Measurements from ENCODE around the gene DTYMK.

Gene DTYMK

DNA sequence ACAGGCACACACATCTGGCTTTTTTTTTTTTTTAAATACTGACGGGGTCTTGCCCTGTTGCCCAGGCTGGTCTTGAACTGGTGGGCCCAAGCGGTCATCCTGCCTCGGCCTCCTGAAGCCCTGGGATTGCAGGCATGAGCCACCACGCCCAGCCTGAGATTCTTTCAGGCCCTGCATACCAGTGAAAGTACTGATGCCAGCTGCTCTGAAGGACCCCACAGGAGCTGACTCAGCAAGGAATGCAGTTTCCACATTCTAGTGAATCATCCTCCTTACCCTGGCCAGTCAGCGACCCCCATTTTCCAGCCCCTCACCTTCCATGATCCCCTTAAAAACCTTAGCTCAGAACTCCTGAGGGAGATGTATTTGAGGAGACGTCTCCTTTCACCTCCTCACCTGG is 5.8 kb upstream of the DTYMK start:
- peaks cover 19% of the 10 kb centered on the region for H3K4me1 Mint-ChIP-seq
- H3K27me3 Mint-ChIP-seq = no peaks in the 10 kb centered on the region
- H3K36me3 Mint-ChIP-seq = peaks cover 17% of the 10 kb centered on the region
- DNase-seq = no peak
- CTCF ChIA-PET = no interaction called here
- H3K27ac Mint-ChIP-seq = no peak overlapping the region
- no peaks in the 10 kb centered on the region for H3K9me3 Mint-ChIP-seq
- no peak overlapping the region for H3K4me3 Mint-ChIP-seq

DNA sequence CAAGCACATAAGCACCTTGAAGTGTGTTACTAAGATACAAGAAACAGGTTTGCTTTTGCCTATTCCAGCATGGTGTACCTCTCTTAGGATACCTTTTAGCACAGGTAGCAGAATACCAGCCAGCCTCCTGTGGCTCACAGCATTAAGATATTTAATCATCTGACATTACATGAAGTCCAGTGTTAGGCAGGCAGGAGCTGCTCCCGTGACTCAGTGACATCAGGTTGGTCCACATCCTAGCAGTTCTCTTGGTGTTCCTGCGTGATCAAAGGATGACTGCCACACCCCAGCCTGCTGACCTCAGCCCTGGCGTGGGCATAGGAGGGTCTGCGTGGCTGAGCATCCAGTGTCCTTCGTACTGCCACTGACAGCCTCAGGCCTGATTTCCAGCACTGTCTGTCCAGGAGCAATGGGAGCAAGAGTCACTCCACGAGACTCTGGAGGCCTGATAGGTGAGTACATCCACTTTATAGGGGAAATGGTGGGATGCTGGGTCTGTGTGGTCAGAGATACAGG is 3.6 kb upstream of the DTYMK start:
- H3K27ac Mint-ChIP-seq = no peak overlapping the region
- no peak for DNase-seq
- no peaks in the 10 kb centered on the region for H3K27me3 Mint-ChIP-seq
- peaks cover 29% of the 10 kb centered on the region for H3K4me1 Mint-ChIP-seq
- CTCF ChIA-PET = interaction anchor here (1.1 kb wide), 1 partner anchor 43 kb away, joined by 3 read pairs; no protein-coding TSS in a partner anchor
- no peak overlapping the region for H3K4me3 Mint-ChIP-seq
- peaks cover 11% of the 10 kb centered on the region for H3K36me3 Mint-ChIP-seq
- no peaks in the 10 kb centered on the region for H3K9me3 Mint-ChIP-seq

DNA sequence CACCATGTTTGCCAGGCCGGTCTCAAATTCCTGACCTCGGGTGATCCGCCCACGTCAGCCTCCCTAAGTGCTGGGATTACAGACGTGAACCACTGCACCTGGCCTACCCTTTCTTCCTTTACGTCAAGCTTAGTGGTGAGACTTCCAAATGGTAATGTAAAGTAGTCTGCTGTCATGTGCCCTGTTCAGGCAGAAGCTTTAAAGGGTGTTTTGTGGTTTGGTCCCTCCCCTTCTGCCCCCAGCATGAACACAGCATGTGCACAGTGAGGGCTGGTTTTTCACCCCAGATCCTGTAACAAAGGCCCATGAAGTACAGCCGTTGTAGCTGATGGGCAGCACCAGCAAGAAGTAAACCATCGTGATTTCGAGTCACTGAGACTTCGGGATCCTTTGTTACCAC is 2.7 kb upstream of the DTYMK start:
- DNase-seq = peak; percentile 44
- Mint-ChIP-seq H3K4me3 (peak overlapping the region; percentile 43), H3K9me3 (no peaks in the 10 kb centered on the region), H3K4me1 (peaks cover 34% of the 10 kb centered on the region), H3K36me3 (peaks cover 14% of the 10 kb centered on the region), H3K27ac (peak overlapping the region; percentile 70), H3K27me3 (no peaks in the 10 kb centered on the region)
- CTCF ChIA-PET = interaction anchor here (1.8 kb wide), 1 partner anchor 190 kb away, joined by 5 read pairs; no protein-coding TSS in a partner anchor

DNA sequence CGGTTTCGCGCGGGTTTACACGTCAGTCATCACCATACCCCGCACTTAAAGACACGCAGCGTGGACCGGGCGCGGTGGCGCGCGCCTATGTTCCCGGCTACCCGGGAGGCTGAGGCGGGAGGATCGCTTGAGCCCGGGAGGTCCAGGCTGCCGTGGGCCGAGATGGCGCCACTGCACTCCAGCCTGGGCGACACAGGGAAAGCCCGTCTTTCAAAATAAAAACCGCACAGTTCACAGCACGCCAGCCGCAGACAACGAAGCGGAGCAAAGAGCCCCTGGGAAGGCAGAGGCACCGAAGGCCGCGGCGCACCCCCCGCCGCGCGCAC is 328 bp downstream of the DTYMK start:
- H3K27ac Mint-ChIP-seq = peak overlapping the region; percentile 81
- H3K4me1 Mint-ChIP-seq = peaks cover 42% of the 10 kb centered on the region
- no peaks in the 10 kb centered on the region for H3K27me3 Mint-ChIP-seq
- CTCF ChIA-PET = interaction anchor here (1.0 to 1.3 kb wide), 2 partner anchors 48 to 193 kb away, joined by 3 read pairs; partner anchors contain the start of gene D2HGDH
- DNase-seq = no peak
- peaks cover 26% of the 10 kb centered on the region for H3K36me3 Mint-ChIP-seq
- no peaks in the 10 kb centered on the region for H3K9me3 Mint-ChIP-seq
- peak overlapping the region; percentile 81 for H3K4me3 Mint-ChIP-seq

DNA sequence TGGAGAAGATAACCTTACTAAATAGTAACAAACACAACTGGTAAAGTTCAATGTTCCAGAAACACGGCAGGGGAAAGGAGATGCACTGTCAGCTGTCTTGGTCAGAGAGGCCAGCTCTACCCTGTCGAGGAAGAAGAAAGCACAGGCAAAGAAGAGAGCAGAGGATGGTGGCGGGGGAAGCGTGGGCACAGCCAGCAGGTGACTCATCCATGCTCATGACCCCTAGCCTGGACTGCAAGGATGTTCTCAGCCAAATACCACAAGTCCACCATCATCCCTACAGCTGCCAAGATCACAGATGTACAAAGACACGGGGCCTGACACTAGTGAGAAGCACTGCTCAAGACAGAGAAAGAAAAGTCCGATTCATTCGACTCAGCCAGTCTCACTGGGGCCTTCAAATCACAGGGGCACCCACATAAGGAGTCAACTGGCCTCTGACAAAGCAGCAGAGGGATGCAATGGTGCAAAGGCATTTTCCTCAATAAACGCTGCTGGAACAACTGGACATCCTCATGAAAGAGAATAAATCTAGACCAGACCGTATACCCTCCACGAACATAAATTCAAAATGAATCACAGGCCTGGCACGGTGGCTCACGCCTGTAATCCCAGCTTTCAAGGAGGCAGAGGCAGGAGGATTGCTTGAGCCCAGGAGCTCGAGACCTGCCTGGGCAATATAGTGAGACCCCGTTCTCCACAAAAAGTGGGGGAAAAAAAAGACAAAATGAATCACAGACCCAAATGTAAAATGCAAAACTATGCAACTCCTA is 5.6 kb downstream of the DTYMK start:
- no peak for DNase-seq
- Mint-ChIP-seq H3K36me3 (peaks cover 46% of the 10 kb centered on the region), H3K27me3 (no peaks in the 10 kb centered on the region), H3K4me3 (no peak overlapping the region), H3K4me1 (peaks cover 22% of the 10 kb centered on the region), H3K27ac (no peak overlapping the region), H3K9me3 (no peaks in the 10 kb centered on the region)
- CTCF ChIA-PET = no interaction called here

DNA sequence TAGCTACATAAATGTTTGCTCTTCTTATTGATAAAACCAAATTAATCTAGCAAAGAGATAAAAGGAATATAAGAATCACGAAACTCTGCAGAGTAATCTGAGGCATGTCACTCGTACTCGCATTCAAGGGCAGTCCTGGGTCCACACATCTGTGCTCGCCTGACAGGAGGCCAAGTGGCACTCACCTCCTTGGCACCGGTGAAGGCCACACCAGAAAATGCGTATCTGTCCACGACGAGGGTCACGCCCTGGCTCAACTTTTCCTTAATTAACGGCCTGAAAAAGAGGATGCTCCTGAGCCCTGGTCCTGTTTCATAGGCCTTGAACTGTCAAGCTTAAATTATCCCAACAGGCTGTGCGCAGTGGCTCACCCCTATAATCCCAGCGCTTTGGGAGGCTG is 6.6 kb downstream of the DTYMK start:
- peaks cover 53% of the 10 kb centered on the region for H3K36me3 Mint-ChIP-seq
- H3K4me1 Mint-ChIP-seq = peaks cover 14% of the 10 kb centered on the region
- no peaks in the 10 kb centered on the region for H3K27me3 Mint-ChIP-seq
- H3K9me3 Mint-ChIP-seq = no peaks in the 10 kb centered on the region
- CTCF ChIA-PET = no interaction called here
- H3K4me3 Mint-ChIP-seq = no peak overlapping the region
- H3K27ac Mint-ChIP-seq = no peak overlapping the region
- DNase-seq = no peak

DNA sequence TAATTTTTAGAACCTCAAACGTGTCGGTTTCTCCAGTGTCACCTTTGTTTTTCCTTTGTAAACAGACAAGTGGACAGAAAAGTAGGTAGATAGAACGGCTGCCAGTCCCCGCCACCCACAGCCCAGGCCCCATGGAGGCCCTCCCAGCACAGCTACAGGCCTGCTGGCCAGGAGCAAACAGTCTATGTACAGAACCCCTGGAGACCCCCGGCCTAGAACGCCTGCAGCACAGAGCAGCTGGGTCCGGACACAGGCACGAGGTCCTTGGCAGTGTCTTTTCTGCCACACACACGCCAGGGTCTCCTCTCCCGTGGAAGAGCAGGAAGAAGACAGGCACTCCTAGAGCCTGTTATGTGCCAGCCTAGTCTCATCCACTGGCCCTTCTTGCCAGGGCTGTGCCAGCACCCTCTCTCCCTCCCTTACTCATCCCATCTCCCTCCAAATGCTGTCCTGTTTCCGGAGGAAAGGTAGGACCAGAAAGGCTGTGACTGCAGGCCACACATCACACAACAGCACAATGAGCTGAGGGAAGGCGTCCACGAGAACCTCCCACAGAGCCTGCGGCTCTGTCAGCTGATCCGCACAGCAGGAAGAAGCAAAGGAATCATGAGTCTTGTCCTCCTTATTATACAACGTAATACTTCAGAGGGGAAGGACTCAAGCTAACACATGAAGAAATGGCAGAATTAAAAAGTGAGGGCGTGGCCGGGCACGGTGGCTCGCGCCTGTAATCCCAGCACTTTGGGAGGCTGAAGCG is 7.7 kb downstream of the DTYMK start:
- Mint-ChIP-seq H3K27me3 (no peaks in the 10 kb centered on the region), H3K4me3 (no peak overlapping the region), H3K27ac (no peak overlapping the region), H3K9me3 (no peaks in the 10 kb centered on the region), H3K4me1 (peaks cover 6% of the 10 kb centered on the region), H3K36me3 (peaks cover 50% of the 10 kb centered on the region)
- CTCF ChIA-PET = no interaction called here
- DNase-seq = no peak

DNA sequence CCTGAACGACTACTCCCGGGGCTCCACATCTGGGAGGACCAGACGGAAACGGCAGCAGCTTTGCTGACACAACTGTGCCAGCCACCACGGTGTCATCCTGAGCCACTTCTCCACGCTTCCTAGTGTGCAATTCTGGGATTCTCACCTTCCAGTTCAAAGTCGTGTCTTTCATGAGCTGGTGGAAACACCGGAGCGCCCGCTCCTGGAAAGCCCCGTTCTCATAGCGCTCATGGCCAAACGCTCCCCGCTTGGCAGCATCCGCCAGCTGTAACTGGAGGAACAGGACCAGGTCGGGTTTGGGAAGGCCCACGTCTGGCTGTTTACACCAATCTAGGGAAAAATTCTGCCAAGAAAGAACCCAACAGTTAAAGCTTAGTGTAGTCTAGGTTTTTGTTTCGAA is 8.3 kb downstream of the DTYMK start:
- H3K4me1 Mint-ChIP-seq = peaks cover 9% of the 10 kb centered on the region
- no peaks in the 10 kb centered on the region for H3K9me3 Mint-ChIP-seq
- no peak overlapping the region for H3K4me3 Mint-ChIP-seq
- no peaks in the 10 kb centered on the region for H3K27me3 Mint-ChIP-seq
- CTCF ChIA-PET = no interaction called here
- H3K36me3 Mint-ChIP-seq = peaks cover 48% of the 10 kb centered on the region
- no peak for DNase-seq
- H3K27ac Mint-ChIP-seq = no peak overlapping the region

DNA sequence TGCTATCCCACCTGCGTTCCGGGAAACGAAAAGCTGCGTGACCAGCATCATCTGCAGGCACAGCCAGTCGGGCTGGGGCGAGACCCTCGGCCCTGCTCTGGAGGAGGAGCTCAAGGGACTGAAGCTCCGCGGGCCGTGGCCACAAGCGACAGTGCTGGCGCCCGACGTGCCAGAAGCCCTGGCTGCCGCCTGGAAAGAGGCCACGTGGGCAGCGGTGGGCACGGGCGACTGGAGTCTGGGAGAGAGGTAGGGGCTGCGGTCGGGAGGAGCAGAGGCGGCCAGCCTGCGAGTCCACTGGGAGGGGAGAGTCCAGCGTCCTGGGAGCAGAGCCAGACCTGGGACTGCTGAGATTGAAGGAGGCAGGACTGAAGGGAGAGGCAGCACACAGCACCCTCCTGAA is 9.2 kb downstream of the DTYMK start:
- Mint-ChIP-seq H3K27ac (no peak overlapping the region), H3K9me3 (no peaks in the 10 kb centered on the region), H3K4me3 (no peak overlapping the region), H3K27me3 (no peaks in the 10 kb centered on the region), H3K36me3 (peaks cover 42% of the 10 kb centered on the region), H3K4me1 (peaks cover 6% of the 10 kb centered on the region)
- no peak for DNase-seq
- CTCF ChIA-PET = no interaction called here

DNA sequence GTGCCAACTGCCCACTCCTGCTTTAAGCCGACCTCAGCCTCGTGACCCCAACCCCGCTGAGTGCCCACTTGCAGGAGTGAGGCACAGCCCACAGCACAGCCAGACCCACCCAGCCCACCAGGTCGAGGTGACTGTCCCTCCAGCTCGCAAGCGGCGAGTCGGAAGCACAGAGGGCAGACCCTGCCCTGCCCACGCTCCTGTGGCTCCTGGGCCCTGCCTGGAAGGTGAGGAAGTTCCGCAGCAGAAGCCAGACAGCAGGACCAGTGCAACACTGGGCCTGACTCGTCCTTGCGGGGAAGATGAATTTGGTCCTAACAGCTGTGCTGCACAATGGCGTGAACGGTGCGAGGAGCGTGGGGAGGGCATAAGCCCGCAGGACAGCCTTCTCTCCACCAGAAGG is 9.9 kb downstream of the DTYMK start:
- DNase-seq = no peak
- H3K36me3 Mint-ChIP-seq = peaks cover 39% of the 10 kb centered on the region
- no peaks in the 10 kb centered on the region for H3K27me3 Mint-ChIP-seq
- H3K9me3 Mint-ChIP-seq = no peaks in the 10 kb centered on the region
- no peak overlapping the region for H3K4me3 Mint-ChIP-seq
- H3K4me1 Mint-ChIP-seq = peaks cover 4% of the 10 kb centered on the region
- H3K27ac Mint-ChIP-seq = no peak overlapping the region
- CTCF ChIA-PET = no interaction called here

DNA sequence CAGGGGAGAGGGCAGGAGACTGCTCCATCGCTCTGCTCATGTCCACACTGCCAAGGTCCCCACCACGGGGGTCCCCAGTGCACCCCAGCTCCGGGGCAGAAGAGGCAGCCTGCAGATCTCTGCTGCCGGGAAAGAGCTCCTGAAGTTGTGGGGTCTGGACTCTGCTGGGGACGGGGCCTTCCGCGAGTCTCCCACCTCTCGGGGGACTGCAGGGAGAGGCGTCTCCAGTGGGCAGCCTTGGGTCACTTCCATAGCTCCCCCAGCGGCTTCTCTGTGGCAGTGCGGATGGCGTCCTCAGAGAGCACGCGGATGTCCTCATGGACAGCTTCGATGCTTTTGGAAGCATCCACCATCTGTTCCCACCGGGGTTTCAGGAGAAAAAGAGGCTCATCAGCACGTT is 10.7 kb downstream of the DTYMK start:
- CTCF ChIA-PET = interaction anchor here (0.6 kb wide), 1 partner anchor 11 kb away, joined by 3 read pairs; no protein-coding TSS in a partner anchor
- no peak overlapping the region for H3K4me3 Mint-ChIP-seq
- no peak overlapping the region for H3K27ac Mint-ChIP-seq
- peaks cover 33% of the 10 kb centered on the region for H3K36me3 Mint-ChIP-seq
- H3K27me3 Mint-ChIP-seq = no peaks in the 10 kb centered on the region
- no peak for DNase-seq
- no peaks in the 10 kb centered on the region for H3K9me3 Mint-ChIP-seq
- peaks cover 4% of the 10 kb centered on the region for H3K4me1 Mint-ChIP-seq

DNA sequence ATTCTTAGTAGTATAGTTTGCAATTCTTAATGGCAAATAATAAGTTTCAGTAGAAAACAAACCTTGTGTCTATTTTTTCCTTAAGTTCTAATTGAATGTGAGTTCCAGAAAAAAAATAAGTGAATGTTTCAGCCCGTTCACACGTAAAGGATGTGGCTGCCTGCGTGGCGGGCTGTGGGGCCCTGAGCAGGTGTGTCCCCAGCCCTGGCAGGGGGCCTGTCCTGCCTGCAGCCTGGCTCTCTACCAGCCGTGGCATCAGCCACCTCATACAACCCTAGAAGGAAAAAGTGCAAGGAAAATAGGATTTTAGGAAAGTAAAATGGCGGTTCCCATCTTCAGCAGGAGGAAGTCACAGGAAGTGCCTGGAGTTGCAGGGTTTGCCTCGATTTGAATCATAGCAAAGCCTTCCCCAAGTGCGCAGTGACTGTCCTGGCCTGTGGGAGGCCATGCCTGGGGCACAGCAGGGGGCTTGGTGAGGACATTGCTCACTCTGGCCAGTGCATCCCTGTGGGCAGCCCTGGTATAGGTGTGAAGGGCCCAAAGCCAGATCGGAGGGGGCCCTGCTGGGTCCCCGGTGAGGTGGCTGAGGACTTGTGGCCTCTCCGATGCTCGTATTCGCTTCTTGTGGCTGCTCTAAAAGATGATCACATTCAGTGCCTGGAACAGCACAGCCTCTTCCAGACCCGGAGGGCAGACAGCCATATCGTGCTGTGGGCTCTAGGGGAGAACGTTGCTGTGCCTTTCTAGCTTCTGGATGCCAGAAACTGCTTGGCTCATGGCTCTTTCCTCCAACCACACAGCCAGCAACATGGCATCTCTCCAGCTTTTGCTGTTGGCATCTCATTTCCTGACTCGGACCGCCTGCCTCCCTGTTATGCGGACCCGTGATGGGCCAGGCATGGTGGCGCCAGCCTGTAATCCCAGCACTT is 12.6 kb downstream of the DTYMK start:
- Mint-ChIP-seq H3K27me3 (no peaks in the 10 kb centered on the region), H3K27ac (peak overlapping the region; percentile 71), H3K4me1 (peaks cover 4% of the 10 kb centered on the region), H3K9me3 (no peaks in the 10 kb centered on the region), H3K36me3 (peaks cover 28% of the 10 kb centered on the region), H3K4me3 (no peak overlapping the region)
- CTCF ChIA-PET = no interaction called here
- no peak for DNase-seq

DNA sequence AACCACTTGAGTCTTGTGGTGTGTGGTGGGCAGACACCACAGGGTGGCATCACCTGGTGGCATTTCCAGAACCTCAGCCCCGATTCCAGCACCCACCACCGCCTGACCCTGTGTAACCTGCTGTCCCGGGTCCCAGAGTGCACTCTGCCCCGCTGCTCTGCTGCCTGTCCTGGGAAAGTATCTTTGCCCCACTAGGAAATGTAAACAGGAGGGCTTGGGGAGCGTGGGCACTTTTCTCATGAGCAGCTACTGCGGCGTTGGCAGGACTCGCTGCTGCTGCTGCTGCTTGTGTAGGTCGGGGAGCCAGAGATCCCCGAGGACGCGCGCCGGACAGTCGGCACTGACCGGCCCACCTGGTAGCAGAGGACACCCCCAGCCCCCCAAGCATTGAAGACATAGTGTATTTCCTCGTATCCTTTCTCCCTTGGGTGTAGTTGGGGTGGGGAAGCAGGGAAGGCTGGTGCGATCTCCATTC is 13.4 kb downstream of the DTYMK start:
- Mint-ChIP-seq H3K36me3 (peaks cover 31% of the 10 kb centered on the region), H3K9me3 (no peaks in the 10 kb centered on the region), H3K4me1 (peaks cover 4% of the 10 kb centered on the region), H3K27ac (no peak overlapping the region), H3K4me3 (no peak overlapping the region), H3K27me3 (no peaks in the 10 kb centered on the region)
- CTCF ChIA-PET = no interaction called here
- DNase-seq = no peak

Measured in activated naive CD4-positive, alpha-beta T cell treated with anti-CD3 and anti-CD28 coated beads, Interleukin-2, amount 10 ng/mL, durations not matched to agents 7 days and 5 days (primary cell).